ENCODE measurements around the gene BBS12. TPM values are rescaled to one million over a fixed set of nuclear protein-coding genes. Genes with fewer than 3 reads are reported as not detected.

Gene BBS12
- total and polyA plus RNA-seq, 9 of the 15 experiments (the other 6 are each of a cell fraction or from before 2014, with no cell fraction given) = 2.7 to 6.5 (median 3.3) TPM

GRCh38 chr4:122775987-122776836, 43.7 kb downstream of the BBS12 start (continued):
- TF ChIP-seq NR4A1 (CRISPR knock-in tag; IDR thresholded peaks at IDR 0.05) (no peak), NR4A1 (tag; IDR thresholded peaks at IDR 0.05) (no peak), HLTF (IDR thresholded peaks at IDR 0.05) (peak; percentile 83), GABPB2 (CRISPR knock-in tag; conservative IDR thresholded peaks at IDR 0.05) (no peak), BCLAF1 (IDR thresholded peaks at IDR 0.05; ENCODE audit: borderline replicate concordance in 1 of 2, control insufficient read depth in 1 of 2, low read depth in 2 of 2, low read length in 1 of 2) (0 out of 4 replicates have a peak, but pooled peaks of 1 of the 2 experiments have one; percentile 23), SAP30 (IDR thresholded peaks at IDR 0.05; ENCODE audit: borderline replicate concordance, insufficient read depth, low read depth, low read length, poor library complexity, severe bottlenecking) (no peak), CCAR2 (IDR thresholded peaks at IDR 0.05; ENCODE audit: low read depth, low read length) (no peak), HBP1 (CRISPR knock-in tag; IDR thresholded peaks at IDR 0.05) (no peak), ZNF146 (CRISPR knock-in tag; IDR thresholded peaks at IDR 0.05; ENCODE audit: unreplicated experiment) (no peak), DDX20 (tag; IDR thresholded peaks at IDR 0.05; ENCODE audit: low read depth) (no peak), THAP7 (CRISPR knock-in tag; IDR thresholded peaks at IDR 0.05) (no peak), HNRNPK (IDR thresholded peaks at IDR 0.05; ENCODE audit: low read depth, low read length, poor library complexity, severe bottlenecking) (no peak), ZNF354B (CRISPR knock-in tag; IDR thresholded peaks at IDR 0.05) (no peak), KDM2B (CRISPR knock-in tag; IDR thresholded peaks at IDR 0.05) (no peak), NFIX (CRISPR knock-in tag; IDR thresholded peaks at IDR 0.05; ENCODE audit: low read depth) (no peak), ESRRA (IDR thresholded peaks at IDR 0.05; ENCODE audit: borderline replicate concordance, low read depth) (0 out of 2 replicates have a peak, but pooled peaks have one; percentile 16), ZNF512 (tag; IDR thresholded peaks at IDR 0.05) (no peak), MIER1 (IDR thresholded peaks at IDR 0.05; ENCODE audit: low read depth) (no peak), ZNF77 (CRISPR knock-in tag; IDR thresholded peaks at IDR 0.05) (no peak), TEAD2 (tag; IDR thresholded peaks at IDR 0.05) (no peak), ZNF583 (CRISPR knock-in tag; IDR thresholded peaks at IDR 0.05) (no peak), CBX5 (IDR thresholded peaks at IDR 0.05; ENCODE audit: borderline replicate concordance, low read depth) (no peak)

Data from K562 (cell line).